GM19467 (cell line): ENCODE data around the gene OTOF.

Experiments used
- ATAC-seq: cut with Tn5 transposase; IDR thresholded peaks from one replicate; pipeline ENCODE4 v1.9.1; 2021; ENCODE audit warnings: mild to moderate bottlenecking, moderate library complexity; ENCODE audit not compliant: unreplicated experiment

Gene OTOF

GRCh38 chr2:26454561-26455001, 23.3 kb downstream of the OTOF start:
- ATAC-seq = no peak

- no peak for ATAC-seq
These were observed 24.2 kb downstream of the OTOF start for GRCh38 chr2:26453421-26454329.

- no peak for ATAC-seq
These were observed 26.2 kb downstream of the OTOF start for GRCh38 chr2:26451700-26452099.

- ATAC-seq = no peak
These were observed 27.8 kb downstream of the OTOF start for GRCh38 chr2:26450031-26450635.

GRCh38 chr2:26449278-26450030, 28.5 kb downstream of the OTOF start:
- ATAC-seq = no peak

GRCh38 chr2:26448651-26449050, 29.3 kb downstream of the OTOF start:
- no peak for ATAC-seq

GRCh38 chr2:26444236-26444635, 33.7 kb downstream of the OTOF start:
- ATAC-seq = no peak

GRCh38 chr2:26442707-26443106, 35.2 kb downstream of the OTOF start:
- ATAC-seq = no peak

GRCh38 chr2:26442301-26442700, 35.6 kb downstream of the OTOF start:
- no peak for ATAC-seq

GRCh38 chr2:26438926-26439325, 39.0 kb downstream of the OTOF start:
- no peak for ATAC-seq

GRCh38 chr2:26438526-26438925, 39.4 kb downstream of the OTOF start:
- no peak for ATAC-seq

GRCh38 chr2:26435106-26435505, 42.8 kb downstream of the OTOF start:
- no peak for ATAC-seq

GRCh38 chr2:26432859-26433258, 45.1 kb downstream of the OTOF start:
- no peak for ATAC-seq

- ATAC-seq = no peak
These were observed 45.6 kb downstream of the OTOF start for GRCh38 chr2:26432363-26432762.

GRCh38 chr2:26430826-26431225, 47.1 kb downstream of the OTOF start:
- ATAC-seq = no peak

- ATAC-seq = no peak
These were observed 47.9 kb downstream of the OTOF start for GRCh38 chr2:26429779-26430578.

- ATAC-seq = no peak
These were observed 49.1 kb downstream of the OTOF start for GRCh38 chr2:26428846-26429245.

- ATAC-seq = no peak
These were observed 53.7 kb downstream of the OTOF start for GRCh38 chr2:26424221-26424620.

GRCh38 chr2:26423750-26424149, 54.2 kb downstream of the OTOF start:
- ATAC-seq = no peak

GRCh38 chr2:26422947-26423629, 54.8 kb downstream of the OTOF start:
- ATAC-seq = no peak
